GM12873 (cell line): ENCODE measurements around the gene ASB10.

Experiments
- TF ChIP-seq, protein P1 (sequence below): IDR thresholded peaks from 2 replicates; pipeline ENCODE4 v1.5.1; 2012; ENCODE audit warnings: low read depth, mild to moderate bottlenecking, moderate library complexity, low read length, control low read depth; ENCODE audit not compliant: insufficient read depth; ENCODE audit errors: missing control alignments

ASB10 gene

GRCh38 chr7:151126491-151127137, 60.4 kb downstream of the ASB10 start:
- TF ChIP-seq, protein P1, sequence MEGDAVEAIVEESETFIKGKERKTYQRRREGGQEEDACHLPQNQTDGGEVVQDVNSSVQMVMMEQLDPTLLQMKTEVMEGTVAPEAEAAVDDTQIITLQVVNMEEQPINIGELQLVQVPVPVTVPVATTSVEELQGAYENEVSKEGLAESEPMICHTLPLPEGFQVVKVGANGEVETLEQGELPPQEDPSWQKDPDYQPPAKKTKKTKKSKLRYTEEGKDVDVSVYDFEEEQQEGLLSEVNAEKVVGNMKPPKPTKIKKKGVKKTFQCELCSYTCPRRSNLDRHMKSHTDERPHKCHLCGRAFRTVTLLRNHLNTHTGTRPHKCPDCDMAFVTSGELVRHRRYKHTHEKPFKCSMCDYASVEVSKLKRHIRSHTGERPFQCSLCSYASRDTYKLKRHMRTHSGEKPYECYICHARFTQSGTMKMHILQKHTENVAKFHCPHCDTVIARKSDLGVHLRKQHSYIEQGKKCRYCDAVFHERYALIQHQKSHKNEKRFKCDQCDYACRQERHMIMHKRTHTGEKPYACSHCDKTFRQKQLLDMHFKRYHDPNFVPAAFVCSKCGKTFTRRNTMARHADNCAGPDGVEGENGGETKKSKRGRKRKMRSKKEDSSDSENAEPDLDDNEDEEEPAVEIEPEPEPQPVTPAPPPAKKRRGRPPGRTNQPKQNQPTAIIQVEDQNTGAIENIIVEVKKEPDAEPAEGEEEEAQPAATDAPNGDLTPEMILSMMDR = no peak

DNA sequence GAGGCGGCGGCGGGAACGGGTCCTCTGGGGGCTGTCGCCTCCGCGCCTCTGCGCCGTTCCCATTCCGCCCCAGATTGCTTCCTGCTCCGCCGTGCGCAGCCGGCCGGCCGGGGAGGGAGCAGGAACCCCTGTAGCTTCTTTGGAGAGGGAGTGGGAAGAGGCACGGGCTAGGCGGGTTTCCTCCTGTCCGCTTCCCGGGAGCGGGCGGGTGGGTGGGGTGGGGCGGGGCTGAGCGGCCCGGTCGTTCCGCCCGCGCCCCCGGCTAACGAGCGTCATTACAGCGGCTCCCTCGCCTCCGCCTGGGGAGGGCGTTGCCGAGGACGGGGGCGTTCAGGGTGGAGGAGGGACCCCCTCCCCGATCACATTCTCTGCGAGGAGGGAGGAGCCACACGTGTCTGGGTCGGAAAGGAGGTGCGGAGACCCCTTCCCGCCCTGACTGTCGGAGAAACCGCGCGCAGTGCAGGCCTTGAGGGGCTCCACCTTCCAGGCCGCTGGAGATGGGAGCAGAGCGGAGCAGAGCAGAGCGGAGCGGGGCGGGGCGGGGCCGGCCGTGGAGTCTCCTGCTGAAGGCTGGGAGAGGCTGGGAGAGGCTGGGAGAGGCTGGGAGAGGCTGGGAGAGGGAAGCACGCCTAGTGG, 61.1 kb downstream of the ASB10 start:
- TF ChIP-seq, protein P1 = no peak
